Measurements from ENCODE around the gene PAQR4. TPM values are rescaled to one million over a fixed set of nuclear protein-coding genes. Genes with fewer than 3 reads are reported as not detected.

Gene PAQR4
- total and polyA plus RNA-seq, 2 of the 13 experiments (the other 11 are each of a cell fraction or from before 2014, with no cell fraction given), result 15.9 to 24.8 TPM

GRCh38 chr16:2956579-2956956, 12.6 kb upstream of the PAQR4 start:
- H3K4me3 ChIP-seq (replicated peaks in 1 of 3; ENCODE audit: insufficient read depth in 1 of 3, low read depth in 2 of 3, low read length in 3 of 3), result no peak overlapping the region
- no peak overlapping the region for H2AFZ ChIP-seq (ENCODE audit: low read length)
- H3K9ac ChIP-seq (ENCODE audit: insufficient read depth, low read depth, low read length), result no peak overlapping the region
- CTCF ChIA-PET (ENCODE audit: low intra/inter-chr PET ratio, low total read pairs), result no interaction called here
- H3K36me3 ChIP-seq (replicated peaks in 1 of 2; ENCODE audit: control insufficient read depth in 1 of 2, insufficient read depth in 2 of 2, low read length in 2 of 2), result no peaks in the 10 kb centered on the region
- H3K27ac ChIP-seq (ENCODE audit: extremely low read length, insufficient read depth, low read length), result no peak overlapping the region
- WGBS (ENCODE audit: low lambda C conversion rate), result 81% methylated on average over 7 of the region's 11 CpGs
- POLR2A ChIA-PET, result no interaction called here
- no TSS peak for BruUV-seq (replicated peaks)
- H4K20me1 ChIP-seq (ENCODE audit: insufficient read depth, low read length), result no peaks in the 10 kb centered on the region
- H3K9me3 ChIP-seq (ENCODE audit: low read length), result no peaks in the 10 kb centered on the region
- H3K27me3 ChIP-seq (ENCODE audit: control insufficient read depth in 1 of 2, insufficient read depth in 2 of 2, low read length in 2 of 2), result peaks cover 6 to 47% of the 10 kb centered on the region in 2 experiments
- H3K4me1 ChIP-seq (ENCODE audit: insufficient read depth, low read length), result peaks cover 15% of the 10 kb centered on the region
- H3K4me2 ChIP-seq (ENCODE audit: low read depth, low read length), result no peak overlapping the region
- in situ Hi-C loops (cut with HindIII; ENCODE audit: extremely low pct_ligation_motif_present, low pct_unique_long_range_greater_than_20kb) (no loop called here), intact Hi-C loops (cut with micrococcal nuclease; ENCODE audit: unreplicated experiment) (no loop called here)
- DNase-seq (ENCODE audit: low spot score) (no peak), FAIRE-seq (no peak), ATAC-seq (no peak)
- H3K79me2 ChIP-seq (ENCODE audit: insufficient read depth, low read length), result no peaks in the 10 kb centered on the region
- TF ChIP-seq ZNF30 (CRISPR knock-in tag; IDR thresholded peaks at IDR 0.05) (no peak), FUBP1 (CRISPR knock-in tag; IDR thresholded peaks at IDR 0.05; ENCODE audit: borderline replicate concordance) (no peak), ZNF800 (CRISPR knock-in tag; IDR thresholded peaks at IDR 0.05) (no peak), NFE2L2 (IDR thresholded peaks at IDR 0.05; ENCODE audit: low read length) (no peak), FOXA3 (CRISPR knock-in tag; IDR thresholded peaks at IDR 0.05) (no peak), ZNF660 (CRISPR knock-in tag; IDR thresholded peaks at IDR 0.05; ENCODE audit: borderline replicate concordance, low read depth) (no peak), CBX5 (CRISPR knock-in tag; IDR thresholded peaks at IDR 0.05; ENCODE audit: borderline replicate concordance) (no peak), KMT2A (CRISPR knock-in tag; IDR thresholded peaks at IDR 0.05) (no peak), ZNF770 (CRISPR knock-in tag; IDR thresholded peaks at IDR 0.05) (no peak), ZBTB37 (CRISPR knock-in tag; IDR thresholded peaks at IDR 0.05) (no peak), FOXO4 (CRISPR knock-in tag; conservative IDR thresholded peaks at IDR 0.05) (no peak), ZNF256 (CRISPR knock-in tag; conservative IDR thresholded peaks at IDR 0.05) (no peak), ZNF260 (CRISPR knock-in tag; IDR thresholded peaks at IDR 0.05; ENCODE audit: borderline replicate concordance, low read depth) (no peak), TRIM24 (CRISPR knock-in tag; IDR thresholded peaks at IDR 0.05) (no peak), HMG20A (CRISPR knock-in tag; IDR thresholded peaks at IDR 0.05; ENCODE audit: borderline replicate concordance) (no peak), TFAP4 (IDR thresholded peaks at IDR 0.05; ENCODE audit: borderline replicate concordance, low read depth) (no peak)
